Measurements from ENCODE around the gene EGFR.

GRCh38 chr7:55072251-55072650 is 53.4 kb downstream of the EGFR start:
- TF ChIP-seq CTCF (IDR thresholded peaks at IDR 0.05) (no peak), POLR2A (IDR thresholded peaks at IDR 0.05) (no peak)
